Measurements from ENCODE around the gene GLTP. TPM values are rescaled to one million over a fixed set of nuclear protein-coding genes. Genes with fewer than 3 reads are reported as not detected.

The GLTP gene
- total and polyA plus RNA-seq, 7 experiments from 2014 or later = 19.2 to 36.2 (median 22.3) TPM

- DNase-seq (no peak), ATAC-seq (no peak)
- Histone ChIP-seq H3K9me3 (ENCODE audit: control insufficient read depth in 2 of 3, low read length in 3 of 3) (no peaks in the 10 kb centered on the region), H3K27ac (ENCODE audit: low read depth, low read length) (no peak overlapping the region), H3K27me3 (ENCODE audit: control insufficient read depth in 2 of 2, insufficient read depth in 2 of 2, low read length in 2 of 2) (no peaks in the 10 kb centered on the region), H3K4me1 (ENCODE audit: control insufficient read depth in 2 of 2, insufficient read depth in 2 of 2, low read length in 2 of 2) (no peaks in the 10 kb centered on the region), H3K4me3 (ENCODE audit: low read length) (no peak overlapping the region), H3K36me3 (ENCODE audit: control insufficient read depth in 2 of 3, insufficient read depth in 3 of 3, low read length in 3 of 3) (peaks cover 15 to 98% (median 32%) of the 10 kb centered on the region in 3 experiments)
- POLR2A ChIA-PET = interaction anchor here (1.4 kb wide), 1 partner anchor 12 kb away, joined by 5 read pairs; no protein-coding TSS in a partner anchor
- CTCF ChIA-PET = interaction anchor here (0.6 kb wide), 1 partner anchor 21 kb away, joined by 5 read pairs; no protein-coding TSS in a partner anchor
- Mint-ChIP-seq H3K36me3 (peaks cover 13 to 63% (median 24%) of the 10 kb centered on the region in 5 donors), H3K9me3 (no peaks in the 10 kb centered on the region), H3K27ac (peak overlapping the region in 3 of 9 donors; percentile 15 to 44 (median 16)), H3K4me1 (peaks cover 0 to 4% (median 0%) of the 10 kb centered on the region in 7 donors), H3K27me3 (no peaks in the 10 kb centered on the region), H3K4me3 (no peak overlapping the region)
- intact Hi-C loops (cut with micrococcal nuclease) = no loop called here
Measured at GRCh38 chr12:109910254-109910968, 30.1 kb upstream of the GLTP start.

GRCh38 chr12:109905301-109905700 lies 25.0 kb upstream of the GLTP start:
- Mint-ChIP-seq H3K4me3 (no peak overlapping the region), H3K9me3 (peaks cover 0 to 1% (median 0%) of the 10 kb centered on the region in 11 donors), H3K27ac (no peak overlapping the region), H3K36me3 (peaks cover 19 to 51% (median 31%) of the 10 kb centered on the region in 5 donors), H3K4me1 (peaks cover 12 to 23% (median 18%) of the 10 kb centered on the region in 7 donors), H3K27me3 (no peaks in the 10 kb centered on the region)
- intact Hi-C loops (cut with micrococcal nuclease) = no loop called here
- ATAC-seq (no peak), DNase-seq (no peak)
- Histone ChIP-seq H3K27ac (ENCODE audit: low read depth, low read length) (no peak overlapping the region), H3K4me1 (ENCODE audit: control insufficient read depth in 2 of 2, insufficient read depth in 2 of 2, low read length in 2 of 2) (peaks cover 9 to 15% of the 10 kb centered on the region in 2 donors), H3K9me3 (ENCODE audit: control insufficient read depth in 2 of 3, low read length in 3 of 3) (no peaks in the 10 kb centered on the region), H3K4me3 (ENCODE audit: low read length) (no peak overlapping the region), H3K36me3 (ENCODE audit: control insufficient read depth in 2 of 3, insufficient read depth in 3 of 3, low read length in 3 of 3) (peaks cover 11 to 75% (median 27%) of the 10 kb centered on the region in 3 experiments), H3K27me3 (ENCODE audit: control insufficient read depth in 2 of 2, insufficient read depth in 2 of 2, low read length in 2 of 2) (no peaks in the 10 kb centered on the region)
- POLR2A ChIA-PET = no interaction called here
- CTCF ChIA-PET = interaction anchor here (0.6 kb wide), 1 partner anchor 121 kb away, joined by 5 read pairs; no protein-coding TSS in a partner anchor

GRCh38 chr12:109902891-109903418 lies 22.6 kb upstream of the GLTP start:
- Histone ChIP-seq H3K4me1 (ENCODE audit: control insufficient read depth in 2 of 2, insufficient read depth in 2 of 2, low read length in 2 of 2) (peaks cover 15 to 17% of the 10 kb centered on the region in 2 donors), H3K27me3 (ENCODE audit: control insufficient read depth in 2 of 2, insufficient read depth in 2 of 2, low read length in 2 of 2) (no peaks in the 10 kb centered on the region), H3K9me3 (ENCODE audit: control insufficient read depth in 2 of 3, low read length in 3 of 3) (no peaks in the 10 kb centered on the region), H3K27ac (ENCODE audit: low read depth, low read length) (no peak overlapping the region), H3K4me3 (ENCODE audit: low read length) (no peak overlapping the region), H3K36me3 (ENCODE audit: control insufficient read depth in 2 of 3, insufficient read depth in 3 of 3, low read length in 3 of 3) (peaks cover 5 to 52% (median 21%) of the 10 kb centered on the region in 3 experiments)
- ChIA-PET CTCF (no interaction called here), POLR2A (no interaction called here)
- no peak for DNase-seq
- H3K4me1 Mint-ChIP-seq = peaks cover 17 to 33% (median 23%) of the 10 kb centered on the region in 7 donors
- peak overlapping the region in 2 of 10 donors; percentile 25 to 41 for H3K4me3 Mint-ChIP-seq
- H3K9me3 Mint-ChIP-seq = peaks cover 0 to 1% (median 0%) of the 10 kb centered on the region in 11 donors
- H3K36me3 Mint-ChIP-seq = peaks cover 14 to 42% (median 23%) of the 10 kb centered on the region in 5 donors
- H3K27me3 Mint-ChIP-seq = no peaks in the 10 kb centered on the region
- H3K27ac Mint-ChIP-seq = peak overlapping the region in 1 of 9 donors; percentile 5
- intact Hi-C loops (cut with micrococcal nuclease) = loop anchor here in 1 of 2 donors (5.0 kb wide), 1 partner anchor 94 kb away; the partner anchor contains the start of genes ANKRD13A and GIT2
- ATAC-seq = no peak

- peaks cover 5 to 32% (median 15%) of the 10 kb centered on the region in 3 experiments for H3K36me3 ChIP-seq (ENCODE audit: control insufficient read depth in 2 of 3, insufficient read depth in 3 of 3, low read length in 3 of 3)
- intact Hi-C loops (cut with micrococcal nuclease) = loop anchor here (1.0 to 5.0 kb wide), 7 partner anchors 20 to 328 kb away; partner anchors contain the start of genes ANKRD13A (in 2 of the 2), GLTP (in 2 of the 2), C12orf76 (in 1 of the 2) and GIT2 (in 1 of the 2)
- H3K9me3 Mint-ChIP-seq = peaks cover 0 to 1% (median 0%) of the 10 kb centered on the region in 11 donors
- peak overlapping the region; percentile 90 for H3K4me3 ChIP-seq (ENCODE audit: low read length)
- DNase-seq = peak in 2 of 9 donors; percentile 5 to 6
- H3K4me1 ChIP-seq (ENCODE audit: control insufficient read depth in 2 of 2, insufficient read depth in 2 of 2, low read length in 2 of 2) = peaks cover 15 to 17% of the 10 kb centered on the region in 2 donors
- H3K27ac Mint-ChIP-seq = peak overlapping the region; percentile 88 to 99 (median 93)
- H3K27me3 ChIP-seq (ENCODE audit: control insufficient read depth in 2 of 2, insufficient read depth in 2 of 2, low read length in 2 of 2) = no peaks in the 10 kb centered on the region
- no peaks in the 10 kb centered on the region for H3K9me3 ChIP-seq (ENCODE audit: control insufficient read depth in 2 of 3, low read length in 3 of 3)
- peaks cover 17 to 33% (median 23%) of the 10 kb centered on the region in 7 donors for H3K4me1 Mint-ChIP-seq
- peaks cover 10 to 22% (median 16%) of the 10 kb centered on the region in 5 donors for H3K36me3 Mint-ChIP-seq
- peak overlapping the region; percentile 88 to 98 (median 93) for H3K4me3 Mint-ChIP-seq
- ATAC-seq = no peak
- POLR2A ChIA-PET = interaction anchor here (0.5 to 2.3 kb wide), 6 partner anchors 12 to 879 kb away, joined by 3 to 11 read pairs (median 4); partner anchors contain the start of genes ANKRD13A and GLTP
- H3K27ac ChIP-seq (ENCODE audit: low read depth, low read length) = peak overlapping the region; percentile 74
- CTCF ChIA-PET = interaction anchor here (0.7 to 1.5 kb wide), 3 partner anchors 13 to 48 kb away, joined by 3 to 5 read pairs (median 3); no protein-coding TSS in a partner anchor
- H3K27me3 Mint-ChIP-seq = no peaks in the 10 kb centered on the region
Measured at GRCh38 chr12:109900752-109901580, 20.6 kb upstream of the GLTP start.

GRCh38 chr12:109899783-109900751 lies 19.7 kb upstream of the GLTP start, which contains the start of gene TCHP:
Gene TCHP, plus strand, starts transcription at chr12:109900274. Its CDS starts 2,753 bp downstream, at chr12:109903027.
- H3K27me3 Mint-ChIP-seq = no peaks in the 10 kb centered on the region
- intact Hi-C loops (cut with micrococcal nuclease) = loop anchor here (1.0 to 5.0 kb wide), 7 partner anchors 19 to 327 kb away; partner anchors contain the start of genes ANKRD13A (in 2 of the 2), GLTP (in 2 of the 2), C12orf76 (in 1 of the 2) and GIT2 (in 1 of the 2)
- H3K4me1 Mint-ChIP-seq = peaks cover 17 to 33% (median 22%) of the 10 kb centered on the region in 7 donors
- peak within 1 kb of the TSS; percentile 88 to 99 (median 93) for H3K27ac Mint-ChIP-seq
- H3K4me1 ChIP-seq (ENCODE audit: control insufficient read depth in 2 of 2, insufficient read depth in 2 of 2, low read length in 2 of 2) = peaks cover 15 to 17% of the 10 kb centered on the region in 2 donors
- peaks cover 5 to 23% (median 9%) of the 10 kb centered on the region in 3 experiments for H3K36me3 ChIP-seq (ENCODE audit: control insufficient read depth in 2 of 3, insufficient read depth in 3 of 3, low read length in 3 of 3)
- ChIA-PET POLR2A (interaction anchor here (0.5 to 2.3 kb wide), 5 partner anchors 12 to 99 kb away, joined by 3 to 11 read pairs (median 5); partner anchors contain the start of genes ANKRD13A and GLTP), CTCF (interaction anchor here (0.8 to 1.5 kb wide), 3 partner anchors 10 to 47 kb away, joined by 3 to 5 read pairs (median 3); no protein-coding TSS in a partner anchor)
- peak within 1 kb of the TSS; percentile 88 to 98 (median 93) for H3K4me3 Mint-ChIP-seq
- peaks cover 9 to 16% (median 9%) of the 10 kb centered on the region in 5 donors for H3K36me3 Mint-ChIP-seq
- no peaks in the 10 kb centered on the region for H3K27me3 ChIP-seq (ENCODE audit: control insufficient read depth in 2 of 2, insufficient read depth in 2 of 2, low read length in 2 of 2)
- peak; percentile 97 for ATAC-seq
- peaks cover 0 to 1% (median 0%) of the 10 kb centered on the region in 11 donors for H3K9me3 Mint-ChIP-seq
- peak; percentile 58 to 79 (median 75) for DNase-seq
- peak within 1 kb of the TSS; percentile 90 for H3K4me3 ChIP-seq (ENCODE audit: low read length)
- H3K9me3 ChIP-seq (ENCODE audit: control insufficient read depth in 2 of 3, low read length in 3 of 3) = no peaks in the 10 kb centered on the region
- peak within 1 kb of the TSS; percentile 74 for H3K27ac ChIP-seq (ENCODE audit: low read depth, low read length)

Measured in naive thymus-derived CD4-positive, alpha-beta T cell (primary cell).